NT2/D1 (cell line): ENCODE measurements around the gene DOCK1.

ENCODE experiments used
- SUZ12 ChIP-seq: IDR thresholded peaks from 2 replicates; pipeline ENCODE4 v1.6.1; 2011; ENCODE audit not compliant: insufficient read length, insufficient read depth; ENCODE audit errors: extremely low read depth
- YY1 ChIP-seq: IDR thresholded peaks from 2 replicates; pipeline ENCODE4 v1.6.1; 2011; ENCODE audit not compliant: insufficient read length, insufficient read depth

DNA sequence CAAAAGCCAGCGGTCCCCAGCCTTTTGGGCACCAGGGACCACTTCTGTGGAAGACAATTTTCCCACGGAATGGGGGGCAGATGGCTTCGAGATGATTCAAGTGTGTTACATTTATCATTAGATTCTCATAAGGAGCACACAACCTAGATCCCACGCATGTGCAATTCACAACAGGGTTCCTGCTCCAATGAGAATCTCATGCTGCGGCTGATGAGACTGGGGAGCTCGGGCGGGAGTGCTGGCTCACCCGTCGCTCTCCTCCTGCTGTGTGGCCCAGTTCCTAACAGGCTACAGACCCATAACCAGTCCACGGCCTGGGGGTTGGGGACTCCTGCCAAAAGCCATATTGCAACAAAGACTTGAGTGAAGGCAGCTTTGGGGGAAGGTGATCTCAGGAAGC is 26.6 kb upstream of the DOCK1 start:
- TF ChIP-seq SUZ12 (no peak), YY1 (no peak)
